GM13977 (cell line): ENCODE results near the gene KIAA1755.
"Not testable (repeated sequence)": the region's sequence is repeated elsewhere in the genome, so short reads cannot be mapped to it uniquely, and the experiment has no call there.

ENCODE experiments used
- DNase-seq: peaks from one replicate; pipeline ENCODE4 v3.0.0; 2012; ENCODE audit warnings: low spot score
- in situ Hi-C: fragments of 300-500 bp; cut with MboI; formaldehyde crosslinking; loops from one replicate; pipeline ENCODE4 v1.12.0; 2022; ENCODE audit warnings: low sequenced_read_pairs, low pct_unique_long_range_greater_than_20kb, mixed read lengths, inconsistent platforms; ENCODE audit not compliant: unreplicated experiment
- TF ChIP-seq, protein P1 (sequence below): IDR thresholded peaks from 2 replicates; pipeline ENCODE4 v1.5.1; 2012; ENCODE audit warnings: mild to moderate bottlenecking, control low read depth; ENCODE audit not compliant: insufficient read depth; ENCODE audit errors: extremely low read depth, missing control alignments

KIAA1755 gene

DNA sequence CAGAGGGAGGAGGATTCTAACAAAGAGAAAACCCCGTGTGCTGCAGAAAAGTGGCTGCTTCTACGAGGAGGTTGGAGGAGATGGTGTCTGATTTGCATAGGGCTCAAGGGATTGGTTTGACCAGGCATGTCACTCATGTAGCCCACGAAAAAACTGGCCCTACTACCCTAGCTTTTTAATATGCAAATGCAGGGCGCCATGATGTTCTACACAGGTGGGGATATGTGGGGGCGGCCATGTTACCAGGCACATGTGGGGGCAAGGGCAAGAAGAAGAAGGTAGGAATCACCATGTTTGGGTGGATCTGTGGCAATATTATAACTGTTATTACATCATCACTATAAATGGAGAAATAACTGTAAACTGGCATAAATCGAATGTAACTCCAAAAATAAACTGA, 9.9 kb downstream of the KIAA1755 start:
- in situ Hi-C loops = no loop called here
- DNase-seq = no peak
- TF ChIP-seq, protein P1, sequence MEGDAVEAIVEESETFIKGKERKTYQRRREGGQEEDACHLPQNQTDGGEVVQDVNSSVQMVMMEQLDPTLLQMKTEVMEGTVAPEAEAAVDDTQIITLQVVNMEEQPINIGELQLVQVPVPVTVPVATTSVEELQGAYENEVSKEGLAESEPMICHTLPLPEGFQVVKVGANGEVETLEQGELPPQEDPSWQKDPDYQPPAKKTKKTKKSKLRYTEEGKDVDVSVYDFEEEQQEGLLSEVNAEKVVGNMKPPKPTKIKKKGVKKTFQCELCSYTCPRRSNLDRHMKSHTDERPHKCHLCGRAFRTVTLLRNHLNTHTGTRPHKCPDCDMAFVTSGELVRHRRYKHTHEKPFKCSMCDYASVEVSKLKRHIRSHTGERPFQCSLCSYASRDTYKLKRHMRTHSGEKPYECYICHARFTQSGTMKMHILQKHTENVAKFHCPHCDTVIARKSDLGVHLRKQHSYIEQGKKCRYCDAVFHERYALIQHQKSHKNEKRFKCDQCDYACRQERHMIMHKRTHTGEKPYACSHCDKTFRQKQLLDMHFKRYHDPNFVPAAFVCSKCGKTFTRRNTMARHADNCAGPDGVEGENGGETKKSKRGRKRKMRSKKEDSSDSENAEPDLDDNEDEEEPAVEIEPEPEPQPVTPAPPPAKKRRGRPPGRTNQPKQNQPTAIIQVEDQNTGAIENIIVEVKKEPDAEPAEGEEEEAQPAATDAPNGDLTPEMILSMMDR = no peak

DNA sequence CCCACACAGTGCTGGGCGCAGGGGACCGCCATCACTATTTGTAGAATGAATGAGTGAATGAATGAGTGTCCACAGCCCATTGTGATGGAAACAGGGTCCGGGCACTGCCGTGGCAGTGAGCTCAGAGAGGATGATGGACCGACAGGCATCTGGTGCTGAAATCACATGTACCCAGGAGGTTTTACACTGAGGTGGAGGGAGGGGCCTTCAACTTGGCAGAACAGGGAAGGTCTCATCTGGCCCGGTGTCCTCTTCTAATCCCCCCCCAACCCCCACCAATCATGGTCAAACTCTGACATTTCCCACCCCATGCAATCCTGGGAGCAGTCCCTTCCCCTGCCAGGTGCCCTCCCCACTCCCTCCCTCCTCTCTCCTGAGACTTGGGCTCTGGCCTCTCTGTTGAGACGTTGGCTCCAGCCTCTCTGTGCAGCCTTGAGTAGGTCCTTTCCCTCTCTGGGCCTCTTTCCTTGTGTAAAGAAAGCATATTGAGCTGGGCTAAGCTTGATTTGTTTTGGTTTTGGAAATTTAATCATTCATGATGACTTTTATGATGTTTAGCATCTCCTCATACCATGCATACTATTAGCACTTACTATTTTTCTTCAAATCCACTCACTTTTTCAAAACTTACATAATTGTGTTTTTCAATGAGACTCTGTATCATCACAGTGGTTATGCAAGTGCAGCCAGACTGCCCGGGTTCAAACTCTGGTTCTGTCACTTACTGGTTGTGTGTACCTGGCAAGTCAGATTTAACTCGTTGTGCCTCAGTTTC, 10.8 kb downstream of the KIAA1755 start:
- DNase-seq = no peak
- in situ Hi-C loops = no loop called here
- TF ChIP-seq, protein P1 = no peak

DNA sequence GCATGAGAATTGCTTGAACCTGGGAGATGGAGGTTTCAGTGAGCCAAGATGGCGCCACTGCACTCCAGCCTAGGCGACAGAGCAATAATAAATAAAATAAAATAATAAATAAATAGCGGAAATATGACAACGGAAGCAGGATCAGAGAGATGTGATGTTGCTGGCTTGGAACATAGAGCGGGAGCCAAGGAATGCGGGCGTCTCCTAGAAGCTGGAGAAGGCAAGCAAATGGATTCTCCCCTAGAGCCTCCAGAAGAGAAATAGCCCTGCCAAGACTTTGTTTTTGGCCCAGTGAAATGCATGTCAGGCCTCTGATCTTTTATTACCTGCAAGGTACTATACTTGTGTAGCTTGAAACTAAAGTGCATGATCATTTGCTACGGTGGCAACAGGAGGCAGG, 12.4 kb downstream of the KIAA1755 start:
- TF ChIP-seq, protein P1 = no peak
- DNase-seq = no peak
- in situ Hi-C loops = no loop called here

DNA sequence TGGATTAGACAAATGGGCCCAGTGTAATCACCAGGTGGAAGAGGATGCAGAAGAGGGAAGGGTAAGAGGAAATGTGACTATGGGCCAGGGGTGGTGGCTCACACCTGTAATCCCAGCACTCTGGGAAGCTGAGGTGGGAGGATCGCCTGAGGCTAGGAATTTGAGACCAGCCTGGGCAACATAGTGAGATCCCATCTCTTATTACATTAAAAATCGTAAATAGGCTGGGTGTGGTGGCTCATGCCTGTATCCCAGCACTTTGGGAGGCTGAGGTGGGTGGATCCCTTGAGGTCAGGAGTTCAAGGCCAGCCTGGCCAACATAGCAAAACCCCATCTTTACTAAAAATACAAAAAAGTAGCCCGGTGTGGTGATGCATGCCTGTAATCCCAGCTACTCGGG, 12.8 kb downstream of the KIAA1755 start:
- in situ Hi-C loops, DNase-seq: not testable (repeated sequence)

DNA sequence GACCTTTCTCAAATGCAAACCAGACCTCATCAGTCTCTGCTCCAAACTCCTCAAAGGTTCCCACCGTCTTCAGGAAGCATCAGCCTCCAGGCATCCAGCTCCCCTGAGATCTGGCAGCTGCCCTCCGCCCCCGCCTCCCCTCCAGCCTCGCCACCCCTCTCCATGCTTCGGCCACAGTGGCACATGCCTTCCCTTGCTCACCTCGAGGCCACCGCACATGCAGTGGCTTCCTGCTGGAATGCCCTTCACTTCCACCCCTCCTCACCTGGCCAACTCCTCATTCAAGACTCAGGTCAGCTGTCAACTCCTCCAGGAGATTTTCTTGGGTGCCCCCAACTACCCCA, 13.4 kb downstream of the KIAA1755 start:
- DNase-seq = no peak
- TF ChIP-seq, protein P1 = no peak
- in situ Hi-C loops = no loop called here

DNA sequence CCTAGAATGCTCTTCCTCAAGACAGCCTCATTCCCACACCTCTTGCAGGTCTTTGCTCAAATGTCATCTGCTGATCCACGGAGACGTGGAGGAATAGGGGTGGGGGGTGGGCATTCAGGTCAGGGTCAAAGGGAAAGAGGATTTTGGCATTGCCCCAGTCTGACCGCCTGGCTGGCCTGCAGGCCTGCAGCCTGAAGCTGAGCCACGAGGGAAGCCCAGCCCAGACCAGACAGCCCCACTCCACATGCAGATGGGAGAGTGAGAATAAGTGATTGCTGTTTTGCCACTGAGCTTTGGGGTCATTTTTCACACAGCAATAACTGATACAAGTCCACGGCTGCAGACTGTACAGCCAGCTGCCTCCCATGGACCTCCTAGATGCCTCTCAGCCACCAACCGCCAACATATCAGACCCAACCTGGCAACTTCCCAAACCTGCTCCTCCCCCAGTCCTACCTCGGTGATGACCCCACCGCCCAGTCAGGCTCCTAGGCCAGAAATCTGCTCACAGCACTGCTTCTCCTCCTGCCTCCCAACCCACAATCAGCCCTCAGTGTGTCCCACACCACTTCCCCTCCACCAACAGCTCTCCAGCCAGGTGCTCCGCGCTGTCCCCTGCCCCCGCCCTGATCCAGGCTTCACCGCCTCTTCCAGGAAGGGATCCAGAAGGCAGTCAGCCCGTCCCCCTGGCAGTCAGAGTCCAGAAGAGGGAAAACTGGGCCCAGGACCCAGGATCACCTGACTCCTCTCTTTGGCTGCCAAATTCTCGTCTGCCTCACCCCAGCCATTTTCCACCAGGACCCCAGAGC, 14.0 kb downstream of the KIAA1755 start:
- in situ Hi-C loops = no loop called here
- TF ChIP-seq, protein P1 = no peak
- DNase-seq = no peak

DNA sequence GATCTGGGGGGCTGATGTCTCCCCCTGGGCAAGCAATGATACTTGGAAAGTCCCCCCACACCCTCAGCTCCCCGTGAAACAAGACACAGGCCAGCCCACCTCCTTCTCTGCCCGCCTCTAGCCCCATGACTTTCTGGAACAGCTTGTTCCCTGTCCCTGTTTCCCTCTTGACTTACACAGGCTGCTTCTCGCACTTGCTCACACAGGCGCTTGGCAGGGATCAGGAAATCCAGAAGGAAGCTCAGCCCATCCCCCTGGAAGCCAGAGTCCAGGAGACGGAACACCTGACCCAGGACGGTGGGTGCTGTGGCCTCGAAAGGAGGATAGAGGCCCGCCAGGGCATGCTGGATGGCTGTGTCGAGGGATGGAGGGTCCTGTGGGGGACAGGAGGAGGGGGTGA, 14.8 kb downstream of the KIAA1755 start:
- in situ Hi-C loops = no loop called here
- DNase-seq = no peak

More for the DNA sequence above, 14.8 kb downstream of the KIAA1755 start:
- TF ChIP-seq, protein P1 = no peak
